Activated CD4-positive, alpha-beta T cell treated with anti-CD3 and anti-CD28 coated beads, Interleukin-10, Interleukin-2, amounts not matched to agents 100 ng/mL and 50 ng/mL, durations not matched to agents 16 hours and 8 hours (primary cell): ENCODE results near the gene ERCC6.
A peak's percentile ranks its signal among the peaks of the same experiment; 100 is the strongest.

Experiments used
- DNase-seq: peaks from one replicate; pipeline ENCODE4 v3.0.0-alpha.2; 2020

Gene ERCC6

DNA sequence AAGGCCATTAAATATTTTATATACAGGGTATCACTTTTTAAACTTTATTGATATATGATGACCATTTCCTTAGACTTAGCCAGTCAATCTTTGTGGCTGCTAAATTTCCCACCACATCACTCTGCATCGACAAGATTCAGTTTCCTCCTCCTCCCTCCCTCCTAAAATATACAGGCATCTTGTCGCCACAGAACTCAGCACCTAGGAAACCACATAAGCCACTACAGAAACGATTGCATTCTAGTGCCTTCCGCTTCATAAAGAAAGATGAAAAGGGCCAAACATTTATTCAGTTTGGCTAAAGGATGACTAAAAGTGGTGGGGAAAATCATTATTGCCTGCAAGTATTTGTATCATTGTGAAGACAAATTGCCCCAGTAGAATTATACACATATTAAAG, 30.7 kb downstream of the ERCC6 start:
- peak; percentile 64 for DNase-seq

DNA sequence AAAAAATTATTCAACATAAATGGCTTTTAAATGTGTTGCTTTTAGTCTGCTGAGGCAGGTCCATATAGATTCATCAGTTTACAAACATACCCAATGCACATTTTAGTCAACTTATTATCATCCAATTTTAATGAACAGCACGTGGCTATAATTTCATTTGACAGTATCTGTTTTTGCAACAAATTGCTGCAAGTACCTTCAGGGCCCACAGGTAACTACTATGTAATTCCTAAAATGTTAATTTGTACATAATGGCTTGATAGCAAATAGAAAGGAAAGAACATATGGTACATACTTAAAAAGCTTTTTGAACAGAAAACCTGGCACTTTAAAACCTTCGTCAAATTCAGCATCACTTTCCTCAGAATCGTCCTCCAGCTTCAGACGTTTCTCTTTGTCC, 33.3 kb downstream of the ERCC6 start:
- no peak for DNase-seq

DNA sequence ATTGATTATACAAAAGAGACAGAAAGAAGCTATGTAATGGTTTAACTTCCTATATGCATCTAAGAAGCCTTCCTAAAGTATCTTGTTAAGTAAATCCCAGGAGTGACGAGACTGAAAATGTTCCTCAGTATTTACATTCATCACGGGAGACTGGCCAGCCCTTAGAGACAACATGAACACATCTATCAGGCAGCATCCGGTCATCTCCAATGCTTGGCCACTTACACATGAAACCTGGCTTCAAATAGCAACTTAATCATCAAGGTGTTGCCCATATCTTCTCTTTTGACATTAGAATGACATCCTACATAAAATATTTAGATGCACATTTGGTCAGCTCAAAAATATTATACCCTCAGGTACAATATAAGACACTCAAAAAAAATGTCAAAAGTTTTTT, 33.8 kb downstream of the ERCC6 start:
- no peak for DNase-seq

DNA sequence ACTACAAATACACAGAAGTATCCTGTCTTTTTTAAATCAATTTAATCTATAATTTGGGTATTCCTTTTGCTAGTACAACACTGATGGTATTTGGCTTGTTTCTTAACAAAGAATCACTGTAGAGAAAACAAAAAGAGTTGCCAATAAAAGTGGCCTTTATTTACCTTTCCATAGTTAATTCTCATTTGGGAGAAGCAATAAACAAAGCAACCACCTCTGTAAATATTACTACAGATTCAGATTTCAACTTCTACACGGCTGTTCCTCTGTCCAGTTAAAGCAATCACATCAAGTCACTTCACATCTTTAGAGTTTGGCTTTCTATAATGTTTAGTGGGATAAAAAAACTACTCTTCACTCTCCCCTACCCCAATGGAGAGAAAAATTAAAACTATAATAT, 34.4 kb downstream of the ERCC6 start:
- no peak for DNase-seq

DNA sequence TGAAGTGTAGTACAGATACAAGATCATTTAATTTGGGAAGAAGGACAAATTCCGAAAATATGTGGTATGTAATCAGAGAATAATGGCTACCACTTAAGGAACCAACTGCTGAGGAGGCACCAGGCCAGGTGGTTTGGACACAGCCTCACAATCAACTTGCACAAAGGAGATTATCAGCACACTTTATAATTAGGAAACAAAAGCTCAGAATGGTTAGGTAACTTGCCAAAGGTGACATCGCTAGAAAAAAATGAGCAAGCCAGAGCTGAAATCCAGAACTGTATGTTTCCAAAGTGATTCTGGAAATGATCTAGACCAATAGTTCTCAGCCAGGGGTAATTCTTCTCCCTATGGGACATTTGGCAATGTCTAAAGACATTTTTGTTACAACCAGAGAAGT, 36.6 kb downstream of the ERCC6 start:
- DNase-seq = no peak

DNA sequence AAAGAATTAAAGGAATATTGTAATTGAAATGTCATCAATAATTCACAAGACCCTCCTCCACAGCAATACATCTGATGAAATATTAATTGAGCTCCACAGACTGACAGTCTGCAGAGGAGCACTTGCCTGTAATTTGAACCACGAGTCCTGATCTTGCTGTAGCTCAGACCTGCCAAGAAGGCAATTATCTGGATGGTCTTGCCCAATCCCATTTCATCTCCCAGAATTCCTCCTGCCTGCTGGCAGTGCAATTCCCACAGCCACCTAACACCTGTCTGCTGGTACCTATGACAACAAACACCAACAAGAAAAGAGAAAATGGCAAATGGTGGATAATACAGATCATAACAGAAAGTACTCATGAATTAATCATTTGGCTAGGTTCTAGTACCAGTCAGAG, 38.5 kb downstream of the ERCC6 start:
- no peak for DNase-seq

DNA sequence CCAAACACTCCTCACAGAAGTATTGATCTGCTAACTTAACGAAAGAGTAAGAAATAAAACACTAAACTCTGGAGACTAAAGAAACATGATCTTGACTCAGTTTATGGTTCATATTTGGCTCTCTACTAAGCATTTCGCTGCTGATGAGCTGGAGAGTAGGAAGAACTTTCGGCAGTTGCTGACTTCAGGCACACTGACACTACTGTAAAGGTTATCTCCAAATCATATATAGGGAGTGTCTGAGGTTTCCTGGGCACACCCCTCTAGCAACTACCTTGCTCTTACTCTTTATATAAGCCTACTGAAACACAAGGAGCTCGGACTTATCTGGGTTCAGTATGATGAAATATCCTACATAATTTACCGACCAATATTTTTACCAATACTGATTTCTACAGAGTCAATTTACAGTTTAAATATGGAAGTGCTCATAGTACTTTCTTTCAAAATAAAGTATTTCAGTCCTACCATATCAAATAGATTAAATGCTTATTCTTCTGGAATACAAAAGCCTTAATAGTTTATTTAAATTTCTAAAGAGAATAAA, 39.5 kb downstream of the ERCC6 start:
- no peak for DNase-seq

DNA sequence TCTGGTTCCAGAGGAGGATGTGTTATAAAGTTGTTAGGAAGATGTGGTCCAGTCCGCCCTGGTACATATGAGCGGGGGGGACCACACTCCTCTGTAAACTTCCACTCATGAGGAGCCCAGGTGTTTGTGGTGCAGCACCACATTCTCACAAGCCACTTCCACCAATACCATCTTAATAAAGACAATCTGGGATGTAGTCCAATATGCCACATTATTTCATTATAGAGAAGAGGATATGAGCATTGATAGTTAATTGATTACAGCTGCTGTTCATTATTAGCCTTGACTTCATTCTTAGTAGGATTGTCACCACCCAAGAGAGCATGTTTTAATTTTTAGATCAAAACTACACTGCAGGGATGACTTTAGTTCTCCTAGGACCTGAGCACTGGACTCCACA, 40.5 kb downstream of the ERCC6 start:
- DNase-seq = no peak

DNA sequence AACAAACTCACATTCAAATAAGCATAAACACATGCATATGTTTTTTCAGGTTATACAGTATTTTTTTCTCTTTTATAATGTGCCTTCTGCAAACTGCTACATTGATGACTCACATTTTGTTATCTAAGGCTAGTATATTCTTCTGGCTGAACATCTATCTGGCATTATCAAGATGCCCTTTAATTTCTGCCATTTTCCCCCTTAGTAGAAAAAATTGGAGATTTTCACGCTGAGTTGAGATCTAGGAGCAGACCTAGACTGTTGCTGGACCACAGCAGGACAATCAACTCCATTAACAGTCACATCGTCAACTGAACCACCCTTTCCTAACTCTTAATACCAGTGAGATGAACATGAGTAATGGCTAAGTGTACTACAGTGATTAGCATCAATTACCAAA, 41.6 kb downstream of the ERCC6 start:
- no peak for DNase-seq

DNA sequence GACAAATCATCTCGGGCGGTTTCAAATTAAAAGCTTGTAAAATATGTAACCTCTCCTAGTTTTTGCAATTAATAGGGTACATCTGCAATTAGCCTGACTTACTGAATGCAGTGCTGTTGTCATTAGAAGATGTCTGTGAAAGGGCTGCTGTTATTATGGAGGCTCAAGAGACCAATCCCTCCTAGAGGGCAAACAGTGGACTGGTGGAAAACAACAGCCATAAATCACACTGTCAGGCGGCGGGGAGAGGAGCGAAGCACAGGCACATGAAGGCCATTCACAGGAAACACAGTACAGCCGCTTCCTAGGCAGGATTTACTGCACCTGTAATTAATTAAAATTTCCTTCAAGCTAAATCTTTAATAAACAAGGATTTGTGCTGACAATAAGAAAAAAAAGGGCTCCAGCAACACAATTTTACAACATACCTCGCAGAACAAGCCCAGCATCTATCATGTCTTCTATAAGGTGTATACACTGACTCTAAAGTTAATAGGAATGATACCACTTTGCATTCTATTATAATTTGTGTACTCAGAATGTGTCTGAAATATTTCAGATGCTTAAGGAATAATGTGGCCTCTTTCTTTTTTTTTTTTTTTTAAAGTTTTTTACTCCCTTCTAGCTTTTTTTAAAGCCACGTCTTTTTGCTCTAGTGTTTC, 50.7 kb downstream of the ERCC6 start:
- no peak for DNase-seq

DNA sequence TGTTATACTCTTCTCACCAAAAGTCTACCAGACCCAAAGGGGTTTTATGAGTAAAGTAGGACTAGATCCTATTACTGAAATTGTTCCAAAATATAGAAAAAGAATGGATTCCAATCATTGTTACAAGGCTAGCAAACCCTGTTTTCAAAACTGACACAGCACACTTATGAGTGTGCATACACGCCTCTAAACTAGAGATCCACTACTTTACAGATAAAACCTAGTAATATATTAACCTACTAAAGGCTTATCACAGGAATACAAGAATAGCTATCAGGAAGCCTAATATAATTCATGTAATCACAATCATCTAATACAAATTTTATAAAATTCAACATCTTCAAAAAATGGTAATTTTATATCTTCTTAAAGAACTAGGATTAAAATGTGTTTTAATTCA, 52.2 kb downstream of the ERCC6 start:
- DNase-seq = no peak

DNA sequence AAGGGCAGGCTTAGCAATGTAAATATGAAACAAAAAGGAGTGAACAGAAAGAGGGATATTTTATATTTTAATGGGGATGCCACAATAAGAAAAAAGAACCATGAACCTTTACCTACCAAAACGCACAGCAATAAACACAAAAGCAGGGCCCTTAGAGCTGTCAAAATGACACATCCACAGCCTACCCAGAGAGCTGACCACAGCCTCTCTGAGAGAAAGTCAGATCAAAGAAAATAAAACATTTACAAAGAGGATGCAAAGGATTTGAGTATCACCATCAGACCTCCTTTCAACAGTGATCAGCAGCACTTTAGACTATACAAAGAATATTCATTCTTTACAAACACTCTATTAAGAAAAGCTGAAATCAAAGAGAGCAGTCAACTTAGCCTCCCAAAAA, 52.9 kb downstream of the ERCC6 start:
- DNase-seq = no peak

DNA sequence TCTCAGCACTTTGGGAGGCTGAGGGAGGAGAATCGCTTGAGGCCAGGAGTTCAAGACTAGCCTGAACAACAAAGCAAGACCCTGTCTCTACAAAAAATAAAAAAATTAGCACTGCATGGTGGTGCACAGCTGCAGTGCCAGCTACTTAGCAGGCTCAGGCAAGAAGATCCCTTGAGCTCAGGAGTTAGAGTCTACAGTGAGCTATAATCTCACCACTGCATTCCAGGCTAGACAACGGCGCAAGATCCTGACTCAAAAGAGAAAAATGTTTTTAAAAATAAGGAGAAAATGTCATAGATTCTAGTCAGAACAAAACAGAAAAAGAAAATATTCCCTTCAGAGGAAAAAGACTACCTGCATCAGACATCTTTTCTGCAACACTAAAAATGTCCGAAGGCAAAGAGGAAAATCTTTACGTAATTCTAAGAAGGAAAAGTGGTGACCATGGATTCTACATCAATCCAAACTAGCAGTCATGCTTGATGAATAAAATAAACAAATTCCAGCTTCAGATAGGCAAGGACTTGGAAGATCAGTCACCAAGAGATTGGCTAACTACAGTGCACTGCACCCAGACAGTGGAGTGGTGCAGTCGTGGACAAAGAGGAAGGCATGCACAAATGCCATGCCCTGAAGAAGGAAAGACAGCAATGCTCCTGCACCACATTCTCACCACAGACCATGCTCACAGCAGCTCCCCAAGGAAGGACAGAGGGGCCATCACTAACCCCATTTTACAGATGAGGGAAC, 54.3 kb downstream of the ERCC6 start:
- no peak for DNase-seq

DNA sequence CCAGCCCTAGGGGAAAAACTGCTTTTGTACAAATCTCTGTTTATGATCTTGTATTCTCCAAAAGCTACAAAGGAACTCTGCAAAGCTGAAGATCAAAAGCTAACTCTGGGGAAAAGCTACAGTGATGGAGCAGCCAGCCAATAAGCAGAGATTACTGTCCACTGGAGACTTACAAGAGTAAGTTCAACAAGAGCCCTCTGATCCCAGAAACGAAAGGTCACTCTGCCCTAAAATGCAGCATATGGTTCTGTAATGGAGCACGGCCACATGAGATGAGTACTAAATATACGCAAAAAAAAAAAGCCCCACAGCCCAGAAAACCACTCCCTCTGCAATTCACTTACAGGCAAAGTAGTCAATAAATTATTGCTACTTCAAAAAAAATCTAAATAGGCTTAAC, 60.1 kb downstream of the ERCC6 start:
- no peak for DNase-seq

DNA sequence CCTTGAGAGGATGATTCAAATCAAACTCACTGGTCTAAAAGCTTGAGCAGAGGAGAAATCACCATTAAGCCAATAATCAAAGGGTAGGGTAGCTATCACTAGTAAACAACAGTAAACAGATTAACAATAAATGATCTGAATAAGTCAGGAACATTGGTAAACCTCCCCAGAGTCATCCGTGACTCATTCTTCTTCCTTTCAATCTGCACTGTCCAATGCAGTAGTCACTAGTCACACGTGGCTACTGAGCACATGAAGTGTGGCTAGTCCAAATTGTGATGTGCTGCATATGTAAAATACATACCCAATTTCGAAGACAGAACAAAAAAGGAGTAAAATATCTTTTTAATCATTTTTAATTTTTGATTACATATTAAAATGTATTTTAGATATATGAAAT, 64.0 kb downstream of the ERCC6 start:
- DNase-seq = peak; percentile 11

DNA sequence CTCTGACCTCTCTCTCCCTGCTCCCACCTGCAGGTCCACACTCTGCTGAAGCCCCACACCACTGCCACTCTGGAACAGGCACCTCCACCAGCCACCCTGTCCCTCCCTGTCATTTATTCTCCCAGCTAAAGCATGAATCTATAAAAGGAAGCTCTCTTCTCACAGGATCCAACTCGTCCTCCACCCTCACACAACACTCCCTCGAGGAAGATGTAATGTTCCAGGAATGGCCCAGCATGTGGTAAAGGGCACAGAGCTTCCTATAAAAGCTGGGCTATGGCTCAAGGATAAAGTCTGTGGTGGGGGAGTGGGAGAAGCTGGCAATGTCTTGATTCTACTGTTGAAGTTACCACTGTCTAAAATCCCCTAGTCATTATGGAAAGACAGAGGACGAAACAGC, 67.4 kb downstream of the ERCC6 start:
- DNase-seq = no peak

DNA sequence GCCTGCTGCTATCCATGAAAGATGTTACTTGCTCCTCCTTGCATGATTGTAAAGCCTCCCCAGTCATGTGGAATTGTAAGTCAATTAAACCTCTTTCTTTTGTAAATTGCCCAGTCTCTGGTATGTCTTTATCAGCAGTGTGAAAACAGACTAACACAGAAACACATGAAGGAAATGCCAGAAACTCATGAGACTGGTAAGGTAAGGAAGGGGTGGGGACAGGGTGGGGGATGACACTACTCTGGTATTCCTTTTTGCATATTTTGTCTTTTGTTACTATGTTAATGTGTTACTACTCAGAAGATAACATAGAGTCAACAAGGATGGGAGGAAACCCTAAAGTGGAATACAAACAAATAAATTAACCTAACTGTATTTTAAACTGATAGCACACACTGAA, 73.2 kb downstream of the ERCC6 start:
- no peak for DNase-seq
